ENCODE data around the gene OPN3. TPM values are rescaled to one million over a fixed set of nuclear protein-coding genes. Genes with fewer than 3 reads are reported as not detected.
"Not testable (repeated sequence)": the region's sequence is repeated elsewhere in the genome, so short reads cannot be mapped to it uniquely, and the experiment has no call there.

Gene OPN3
- total RNA-seq, 2 experiments from 2014 or later: 10.8 to 12.2 TPM

DNA sequence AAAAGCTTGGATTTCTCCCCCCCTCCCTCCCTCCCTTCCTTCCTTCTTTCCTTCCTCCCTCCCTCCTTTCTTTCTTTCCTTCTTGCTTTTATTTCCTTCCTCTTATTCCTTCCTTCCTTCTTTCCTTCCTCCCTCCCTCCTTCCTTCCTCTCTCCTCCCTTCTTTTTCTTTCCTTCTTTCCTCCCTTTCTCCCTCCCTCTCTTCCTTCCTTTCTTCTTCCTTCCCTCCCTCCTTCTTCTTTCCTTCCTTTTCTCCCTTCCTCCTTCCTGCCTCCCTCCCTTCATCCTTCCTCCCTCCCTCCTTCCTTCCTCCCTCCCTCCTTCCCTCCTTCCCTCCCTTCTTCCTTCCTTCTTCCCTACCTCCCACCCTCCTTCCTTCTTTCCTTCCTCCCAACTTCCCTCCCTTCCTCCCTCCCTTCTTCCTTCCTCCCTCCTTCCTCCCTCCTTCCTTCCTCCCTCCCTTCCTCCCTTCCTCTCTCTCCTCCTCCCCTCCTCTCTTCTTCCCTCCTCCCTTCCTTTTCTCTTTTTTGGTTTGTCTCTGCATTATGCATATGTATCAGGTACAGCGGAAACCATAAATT is 34.7 kb upstream of the OPN3 start:
- ATAC-seq (no peak), DNase-seq (no peak)
- intact Hi-C loops (cut with DNase I, micrococcal nuclease): loop anchor here (10.0 kb wide), 2 partner anchors 60 to 1580 kb away; partner anchors contain the start of genes CEP170 (in 1 of the 2) and SDCCAG8 (in 1 of the 2)
- Mint-ChIP-seq H3K4me1 (peaks cover 42% of the 10 kb centered on the region), H3K27ac (no peak overlapping the region), H3K27me3 (no peaks in the 10 kb centered on the region), H3K9me3 (ENCODE audit: low read depth) (no peaks in the 10 kb centered on the region), H3K36me3 (ENCODE audit: low read depth) (no peaks in the 10 kb centered on the region), H3K4me3 (no peak overlapping the region)
- POLR2A ChIA-PET: no interaction called here
- CTCF ChIA-PET: interaction anchor here (0.6 to 1.1 kb wide), 2 partner anchors 64 to 164 kb away, joined by 3 to 5 read pairs; no protein-coding TSS in a partner anchor

DNA sequence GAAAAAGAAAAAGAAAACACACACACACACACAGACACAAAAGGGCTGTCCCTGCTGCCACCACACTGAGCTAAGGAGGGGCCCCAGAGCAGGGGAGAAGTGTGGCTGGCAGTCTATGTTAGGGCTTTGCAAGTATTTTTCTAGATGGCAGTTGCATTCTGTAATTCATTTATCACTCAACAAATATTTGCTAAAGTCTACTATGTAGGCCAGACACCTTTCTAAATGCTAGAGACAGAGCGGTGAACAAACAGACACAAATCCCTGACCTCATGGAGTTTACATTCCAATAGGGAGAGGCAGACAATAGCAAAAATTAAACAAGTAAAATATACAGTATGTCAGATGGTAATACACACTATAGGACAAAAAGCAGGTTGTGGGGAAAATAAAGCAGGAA is 32.1 kb upstream of the OPN3 start:
- H3K27ac Mint-ChIP-seq: no peak overlapping the region
- ChIA-PET CTCF (no interaction called here), POLR2A (no interaction called here)
- no peak overlapping the region for H3K4me3 Mint-ChIP-seq
- intact Hi-C loops (cut with DNase I, micrococcal nuclease): loop anchor here (10.0 kb wide), 2 partner anchors 58 to 1582 kb away; partner anchors contain the start of genes CEP170 (in 1 of the 2) and SDCCAG8 (in 1 of the 2)
- DNase-seq (no peak), ATAC-seq (no peak)
- H3K9me3 Mint-ChIP-seq (ENCODE audit: low read depth): no peaks in the 10 kb centered on the region
- H3K27me3 Mint-ChIP-seq: no peaks in the 10 kb centered on the region
- H3K36me3 Mint-ChIP-seq (ENCODE audit: low read depth): no peaks in the 10 kb centered on the region
- peaks cover 43% of the 10 kb centered on the region for H3K4me1 Mint-ChIP-seq

DNA sequence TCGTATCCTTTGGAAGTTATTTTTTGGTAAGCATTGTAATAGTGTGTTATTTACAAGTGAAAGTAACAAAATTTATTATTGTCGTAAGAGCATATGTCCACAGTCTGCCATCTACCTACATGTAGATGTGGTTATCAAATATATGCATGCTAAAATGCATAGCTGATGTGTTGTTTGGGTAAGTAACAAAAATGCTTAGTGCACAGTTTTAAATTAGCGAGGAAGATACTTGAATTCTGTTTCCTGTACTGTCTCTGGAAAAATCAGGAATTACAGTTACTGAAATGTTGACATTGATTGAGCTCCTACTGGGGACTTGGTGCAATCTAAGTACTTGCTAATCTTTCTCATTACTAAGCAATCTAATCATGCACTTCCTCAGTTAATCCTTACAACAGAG is 26.2 kb upstream of the OPN3 start:
- peaks cover 20% of the 10 kb centered on the region for H3K4me1 Mint-ChIP-seq
- ChIA-PET CTCF (no interaction called here), POLR2A (no interaction called here)
- H3K27ac Mint-ChIP-seq: no peak overlapping the region
- H3K4me3 Mint-ChIP-seq: no peak overlapping the region
- DNase-seq (no peak), ATAC-seq (no peak)
- intact Hi-C loops (cut with DNase I, micrococcal nuclease): no loop called here
- peaks cover 2% of the 10 kb centered on the region for H3K27me3 Mint-ChIP-seq
- H3K9me3 Mint-ChIP-seq (ENCODE audit: low read depth): no peaks in the 10 kb centered on the region
- no peaks in the 10 kb centered on the region for H3K36me3 Mint-ChIP-seq (ENCODE audit: low read depth)

DNA sequence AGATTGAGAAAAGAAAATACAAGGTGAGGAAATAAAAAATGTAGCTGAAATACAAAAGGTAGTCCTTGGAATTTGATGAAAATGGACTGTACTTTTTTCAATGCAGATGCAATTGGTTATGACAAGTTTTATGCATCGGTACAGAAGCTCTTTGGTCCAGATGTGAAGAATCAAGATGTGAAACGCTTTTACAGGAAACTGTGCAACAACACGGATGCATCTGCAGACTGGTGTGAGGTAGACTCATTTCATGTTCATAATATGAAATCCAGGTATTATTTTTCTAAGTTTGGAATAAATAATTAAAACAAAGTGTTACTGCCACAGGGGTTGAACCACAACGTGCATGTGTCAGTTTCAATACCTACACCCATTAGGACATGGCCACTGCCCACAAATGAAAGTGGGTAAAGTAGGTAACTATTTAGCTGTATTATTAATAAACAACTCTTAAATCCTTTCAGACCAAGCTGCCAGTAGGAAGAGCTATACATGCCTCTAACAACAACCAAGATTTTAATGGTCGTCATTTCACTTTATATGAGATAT is 20.3 kb upstream of the OPN3 start:
- H3K27me3 Mint-ChIP-seq: peaks cover 2% of the 10 kb centered on the region
- CTCF ChIA-PET: no interaction called here
- H3K27ac Mint-ChIP-seq: no peak overlapping the region
- H3K4me3 Mint-ChIP-seq: no peak overlapping the region
- POLR2A ChIA-PET: no interaction called here
- no peaks in the 10 kb centered on the region for H3K4me1 Mint-ChIP-seq
- ATAC-seq (no peak), DNase-seq (no peak)
- H3K9me3 Mint-ChIP-seq (ENCODE audit: low read depth): no peaks in the 10 kb centered on the region
- H3K36me3 Mint-ChIP-seq (ENCODE audit: low read depth): no peaks in the 10 kb centered on the region
- intact Hi-C loops (cut with DNase I, micrococcal nuclease): no loop called here

DNA sequence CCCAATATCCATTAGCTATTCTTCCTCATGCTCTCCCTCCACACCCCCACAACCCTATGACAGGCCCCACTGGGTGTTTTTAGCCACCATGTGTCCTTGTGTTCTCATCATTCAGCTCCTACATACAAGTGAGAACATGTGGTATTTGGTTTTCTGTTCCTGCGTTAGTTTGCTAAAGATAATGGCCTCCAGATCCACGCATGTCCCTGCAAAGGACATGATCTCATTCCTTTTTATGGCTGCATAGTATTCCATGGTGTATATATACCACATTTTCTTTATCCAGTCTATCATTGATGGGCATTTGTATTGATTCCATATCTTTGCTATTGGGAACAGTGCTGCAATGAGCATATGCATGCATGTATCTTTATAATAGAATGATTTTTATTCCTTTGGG is 18.8 kb upstream of the OPN3 start:
- H3K9me3 Mint-ChIP-seq (ENCODE audit: low read depth); CTCF ChIA-PET; intact Hi-C loops (cut with DNase I, micrococcal nuclease); H3K27me3 Mint-ChIP-seq; H3K4me1 Mint-ChIP-seq; ATAC-seq; H3K27ac Mint-ChIP-seq; POLR2A ChIA-PET; DNase-seq; H3K4me3 Mint-ChIP-seq; H3K36me3 Mint-ChIP-seq (ENCODE audit: low read depth): not testable (repeated sequence)

DNA sequence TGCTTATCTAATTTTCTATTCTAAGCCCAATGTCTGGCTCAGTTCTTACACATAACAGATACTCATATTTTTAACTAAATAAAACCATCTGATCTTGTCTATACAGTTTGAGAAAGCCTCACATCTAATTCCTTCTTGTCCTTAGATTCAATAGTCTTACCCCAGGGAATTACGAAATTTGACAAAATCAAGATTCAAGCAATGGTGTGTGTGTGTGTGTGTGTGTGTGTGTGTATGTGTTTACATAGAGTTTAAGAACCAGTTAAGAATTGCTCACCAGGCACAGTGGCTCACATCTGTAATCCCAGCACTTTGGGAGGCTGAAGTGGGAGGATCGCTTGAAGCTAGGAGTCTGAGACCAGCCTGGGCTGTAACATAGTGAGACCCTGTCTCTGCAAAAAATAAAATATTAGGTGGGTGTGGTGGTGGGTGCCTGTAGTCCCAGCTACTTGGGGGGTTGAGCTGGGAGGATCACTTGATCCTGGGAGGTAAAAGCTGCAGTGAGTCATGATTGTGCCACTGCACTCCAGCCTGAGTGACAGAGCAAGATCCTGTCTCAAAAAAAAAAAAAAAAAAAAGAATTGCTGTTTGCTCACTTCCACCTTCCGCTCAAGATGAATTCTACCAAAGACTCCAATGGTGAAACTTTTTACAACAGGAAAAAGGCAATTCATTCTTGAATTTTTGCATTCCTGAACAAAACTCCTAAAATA is 18.1 kb upstream of the OPN3 start:
- no peaks in the 10 kb centered on the region for H3K9me3 Mint-ChIP-seq (ENCODE audit: low read depth)
- no peaks in the 10 kb centered on the region for H3K36me3 Mint-ChIP-seq (ENCODE audit: low read depth)
- H3K4me3 Mint-ChIP-seq: no peak overlapping the region
- H3K4me1 Mint-ChIP-seq: no peaks in the 10 kb centered on the region
- no peak for ATAC-seq
- no peaks in the 10 kb centered on the region for H3K27me3 Mint-ChIP-seq
- no peak overlapping the region for H3K27ac Mint-ChIP-seq
- intact Hi-C loops (cut with DNase I, micrococcal nuclease): no loop called here
- ChIA-PET POLR2A (no interaction called here), CTCF (no interaction called here)
- no peak for DNase-seq

DNA sequence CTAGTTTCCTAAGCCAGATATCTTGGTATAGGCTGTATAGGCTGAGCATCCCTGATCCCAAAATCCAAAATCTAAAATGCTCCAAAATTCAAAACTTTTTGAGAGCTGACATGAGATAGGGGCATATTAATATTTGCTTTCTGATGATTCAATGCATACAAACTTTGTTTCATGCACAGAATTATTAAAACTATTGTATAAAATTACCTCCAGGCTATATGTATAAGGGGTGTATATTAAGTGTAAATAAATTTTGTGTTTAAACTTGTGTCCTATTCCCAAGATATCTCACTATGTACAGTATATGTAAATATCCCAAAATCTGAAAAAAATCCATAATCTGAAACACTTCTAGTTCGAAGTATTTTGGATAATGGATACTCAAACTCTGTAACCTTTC is 14.5 kb upstream of the OPN3 start:
- ATAC-seq: no peak
- POLR2A ChIA-PET: no interaction called here
- CTCF ChIA-PET: interaction anchor here (0.5 kb wide), 1 partner anchor 201 kb away, joined by 4 read pairs; no protein-coding TSS in a partner anchor
- Mint-ChIP-seq H3K9me3 (ENCODE audit: low read depth) (no peaks in the 10 kb centered on the region), H3K4me1 (no peaks in the 10 kb centered on the region), H3K27me3 (no peaks in the 10 kb centered on the region), H3K36me3 (ENCODE audit: low read depth) (no peaks in the 10 kb centered on the region), H3K27ac (no peak overlapping the region), H3K4me3 (no peak overlapping the region)
- no peak for DNase-seq
- intact Hi-C loops (cut with DNase I, micrococcal nuclease): no loop called here

DNA sequence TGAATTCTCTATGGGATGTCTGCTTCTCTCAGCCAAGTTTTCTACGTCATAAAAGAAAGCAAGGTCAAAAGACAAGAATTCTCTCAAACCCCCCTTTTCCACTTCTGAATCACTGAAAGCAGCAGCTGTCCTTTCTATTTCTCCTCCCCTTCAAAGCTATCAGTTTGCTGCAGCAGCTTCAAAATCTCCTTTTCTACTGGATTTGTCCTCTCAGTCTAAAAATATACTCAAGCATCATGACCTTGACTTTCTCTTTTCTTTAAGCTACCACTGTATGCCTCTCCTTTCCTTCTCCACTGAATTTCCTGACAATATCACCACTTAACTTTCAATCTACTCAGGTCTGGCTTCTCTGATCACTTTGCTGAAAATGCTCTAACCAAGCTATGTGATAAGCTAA is 13.8 kb upstream of the OPN3 start:
- no peaks in the 10 kb centered on the region for H3K36me3 Mint-ChIP-seq (ENCODE audit: low read depth)
- intact Hi-C loops (cut with DNase I, micrococcal nuclease): no loop called here
- no peaks in the 10 kb centered on the region for H3K27me3 Mint-ChIP-seq
- no peaks in the 10 kb centered on the region for H3K9me3 Mint-ChIP-seq (ENCODE audit: low read depth)
- H3K27ac Mint-ChIP-seq: no peak overlapping the region
- POLR2A ChIA-PET: no interaction called here
- CTCF ChIA-PET: no interaction called here
- ATAC-seq (no peak), DNase-seq (no peak)
- no peaks in the 10 kb centered on the region for H3K4me1 Mint-ChIP-seq
- no peak overlapping the region for H3K4me3 Mint-ChIP-seq

DNA sequence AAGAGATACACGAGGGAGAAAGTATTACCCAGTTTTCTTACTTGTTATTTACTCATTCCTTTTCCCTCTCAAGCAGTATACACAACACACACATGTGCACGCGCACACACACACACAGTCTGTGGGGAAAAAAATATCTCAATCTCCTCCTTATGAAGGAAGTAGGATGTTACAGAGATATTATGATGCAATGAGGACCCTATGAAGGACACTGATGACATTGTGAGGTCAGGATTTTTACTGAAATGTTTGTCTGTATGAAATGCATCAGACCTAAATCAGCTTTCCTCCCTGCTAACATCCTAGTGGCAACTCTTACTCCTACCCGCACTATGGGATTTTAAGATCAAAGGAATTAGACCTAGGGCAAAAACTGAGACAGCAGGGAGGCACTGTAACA is 11.8 kb upstream of the OPN3 start, which contains the start of gene WDR64:
Gene WDR64 (plus strand): TSS at position 270 of the 400 bp plus-strand sequence. CDS start 204 bp downstream, outside the sequence.
- intact Hi-C loops (cut with DNase I, micrococcal nuclease): no loop called here
- ATAC-seq (no peak), DNase-seq (no peak)
- Mint-ChIP-seq H3K27me3 (no peaks in the 10 kb centered on the region), H3K36me3 (ENCODE audit: low read depth) (no peaks in the 10 kb centered on the region), H3K27ac (no peak within 1 kb of the TSS), H3K4me3 (no peak within 1 kb of the TSS), H3K4me1 (no peaks in the 10 kb centered on the region), H3K9me3 (ENCODE audit: low read depth) (peaks cover 2% of the 10 kb centered on the region)
- CTCF ChIA-PET: interaction anchor here (0.8 to 1.3 kb wide), 2 partner anchors 13 to 16 kb away, joined by 3 read pairs; no protein-coding TSS in a partner anchor
- POLR2A ChIA-PET: no interaction called here

DNA sequence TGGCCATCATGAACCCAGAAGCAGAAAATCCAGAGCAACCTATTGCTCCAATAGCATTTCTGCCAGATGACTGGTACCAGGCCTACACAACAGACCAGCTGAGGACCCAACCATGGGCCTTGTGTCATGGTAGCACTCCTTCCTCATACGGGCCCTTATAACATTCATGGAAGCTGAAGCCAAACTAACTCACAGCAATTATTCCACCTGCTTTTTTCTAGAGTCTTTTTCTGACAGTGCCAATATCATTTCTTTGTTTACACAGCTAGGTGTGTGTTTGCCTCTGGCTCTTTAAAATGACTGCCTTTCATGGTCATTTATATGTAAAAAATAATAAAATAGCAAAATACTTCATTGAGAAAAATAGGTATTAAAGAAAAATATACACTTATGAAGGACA is 8.0 kb upstream of the OPN3 start:
- Mint-ChIP-seq H3K4me3 (no peak overlapping the region), H3K36me3 (ENCODE audit: low read depth) (no peaks in the 10 kb centered on the region), H3K27ac (no peak overlapping the region), H3K27me3 (no peaks in the 10 kb centered on the region), H3K9me3 (ENCODE audit: low read depth) (peaks cover 2% of the 10 kb centered on the region), H3K4me1 (peaks cover 5% of the 10 kb centered on the region)
- DNase-seq (no peak), ATAC-seq (no peak)
- intact Hi-C loops (cut with DNase I, micrococcal nuclease): no loop called here
- ChIA-PET POLR2A (no interaction called here), CTCF (no interaction called here)

DNA sequence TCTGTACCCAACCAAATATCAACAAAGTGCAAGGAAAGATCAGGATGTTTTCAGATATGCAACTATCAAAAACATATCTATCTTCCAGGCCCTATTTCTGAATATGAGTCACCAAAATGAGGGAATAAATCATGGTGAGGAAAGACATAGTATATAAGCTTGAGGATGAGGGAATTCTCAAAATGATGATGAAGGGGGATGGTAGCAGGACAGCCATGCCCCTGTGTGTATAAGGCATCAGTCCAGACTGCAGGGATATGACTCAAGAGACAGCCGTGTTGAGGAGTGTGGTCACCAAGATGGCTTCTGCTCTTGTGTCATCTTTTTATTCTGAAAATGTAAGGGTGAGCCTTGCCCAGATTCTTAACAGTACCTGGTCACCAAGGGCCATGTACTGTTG is 7.5 kb upstream of the OPN3 start:
- intact Hi-C loops (cut with DNase I, micrococcal nuclease): no loop called here

DNA sequence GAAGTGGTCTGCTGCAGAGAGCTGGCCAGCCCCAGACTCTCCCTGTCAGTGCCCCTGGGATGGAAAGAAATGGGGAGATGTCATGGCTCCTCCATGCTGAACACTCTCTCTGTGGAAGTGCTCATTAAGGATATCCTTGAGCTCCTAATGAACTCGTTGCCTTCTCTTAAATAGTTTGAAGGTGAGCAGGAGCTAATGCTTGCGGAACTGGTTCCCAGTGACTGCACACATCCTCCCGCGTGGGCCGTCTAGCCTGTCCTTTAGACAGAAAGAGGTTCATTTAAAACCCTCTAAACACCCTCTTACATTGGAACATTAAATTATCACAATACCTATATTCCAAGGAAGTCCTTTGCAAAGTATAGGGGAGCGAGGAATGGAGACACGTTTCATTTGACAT is 6.0 kb upstream of the OPN3 start:
- intact Hi-C loops (cut with DNase I, micrococcal nuclease): no loop called here

More for the DNA sequence above, 7.5 kb upstream of the OPN3 start:
- DNase-seq (no peak), ATAC-seq (no peak)
- no peak overlapping the region for H3K27ac Mint-ChIP-seq
- H3K9me3 Mint-ChIP-seq (ENCODE audit: low read depth): peaks cover 2% of the 10 kb centered on the region
- no peak overlapping the region for H3K4me3 Mint-ChIP-seq
- no peaks in the 10 kb centered on the region for H3K36me3 Mint-ChIP-seq (ENCODE audit: low read depth)
- H3K27me3 Mint-ChIP-seq: no peaks in the 10 kb centered on the region
- peaks cover 5% of the 10 kb centered on the region for H3K4me1 Mint-ChIP-seq
- ChIA-PET CTCF (no interaction called here), POLR2A (no interaction called here)

More for the DNA sequence above, 6.0 kb upstream of the OPN3 start:
- ChIA-PET CTCF (interaction anchor here (0.7 kb wide), 1 partner anchor 34 kb away, joined by 3 read pairs; no protein-coding TSS in a partner anchor), POLR2A (no interaction called here)
- DNase-seq: no peak
- no peaks in the 10 kb centered on the region for H3K27me3 Mint-ChIP-seq
- peaks cover 10% of the 10 kb centered on the region for H3K9me3 Mint-ChIP-seq (ENCODE audit: low read depth)
- H3K27ac Mint-ChIP-seq: no peak overlapping the region
- no peak overlapping the region for H3K4me3 Mint-ChIP-seq
- H3K36me3 Mint-ChIP-seq (ENCODE audit: low read depth): no peaks in the 10 kb centered on the region
- no peak for ATAC-seq
- peaks cover 5% of the 10 kb centered on the region for H3K4me1 Mint-ChIP-seq
